ENCODE results near the gene SNAI3.

Gene SNAI3

DNA sequence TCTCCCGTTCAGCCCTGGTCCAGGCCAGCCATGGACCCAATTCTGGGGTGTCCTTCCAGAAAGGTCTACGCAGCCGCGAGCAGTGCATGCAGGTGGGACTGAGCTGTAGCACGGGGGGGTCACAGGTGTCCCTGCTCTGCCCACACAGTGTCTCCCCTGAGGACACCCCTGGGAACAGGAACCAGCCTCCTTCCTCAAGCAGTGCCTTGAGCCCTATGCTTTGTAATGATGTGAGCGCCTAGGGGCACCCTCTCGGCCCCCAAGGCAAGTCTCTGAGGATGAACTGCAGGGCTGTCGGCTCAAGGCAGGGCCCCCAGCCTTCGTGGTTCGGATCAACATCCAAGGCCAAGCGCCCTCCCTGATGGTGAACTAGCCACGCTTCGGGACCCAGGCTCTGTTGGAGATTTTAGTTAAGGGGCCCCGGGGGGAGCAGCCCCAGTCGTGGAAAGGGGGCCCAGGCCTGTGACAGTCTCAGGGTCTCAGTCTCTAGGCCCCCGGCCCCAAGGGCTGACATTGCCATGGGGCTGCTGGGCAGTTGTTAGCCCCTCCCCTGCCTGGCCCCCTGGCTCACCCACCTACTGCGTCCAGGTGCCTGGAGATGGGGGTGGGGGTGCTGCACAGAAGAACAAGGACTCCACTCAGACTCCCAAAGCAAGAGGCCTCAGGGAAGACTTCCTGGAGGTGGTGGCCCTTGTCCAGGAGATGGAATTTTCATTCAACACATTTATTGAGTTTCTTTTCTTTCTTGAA, 45.6 kb downstream of the SNAI3 start:
- TF ChIP-seq, protein P1, sequence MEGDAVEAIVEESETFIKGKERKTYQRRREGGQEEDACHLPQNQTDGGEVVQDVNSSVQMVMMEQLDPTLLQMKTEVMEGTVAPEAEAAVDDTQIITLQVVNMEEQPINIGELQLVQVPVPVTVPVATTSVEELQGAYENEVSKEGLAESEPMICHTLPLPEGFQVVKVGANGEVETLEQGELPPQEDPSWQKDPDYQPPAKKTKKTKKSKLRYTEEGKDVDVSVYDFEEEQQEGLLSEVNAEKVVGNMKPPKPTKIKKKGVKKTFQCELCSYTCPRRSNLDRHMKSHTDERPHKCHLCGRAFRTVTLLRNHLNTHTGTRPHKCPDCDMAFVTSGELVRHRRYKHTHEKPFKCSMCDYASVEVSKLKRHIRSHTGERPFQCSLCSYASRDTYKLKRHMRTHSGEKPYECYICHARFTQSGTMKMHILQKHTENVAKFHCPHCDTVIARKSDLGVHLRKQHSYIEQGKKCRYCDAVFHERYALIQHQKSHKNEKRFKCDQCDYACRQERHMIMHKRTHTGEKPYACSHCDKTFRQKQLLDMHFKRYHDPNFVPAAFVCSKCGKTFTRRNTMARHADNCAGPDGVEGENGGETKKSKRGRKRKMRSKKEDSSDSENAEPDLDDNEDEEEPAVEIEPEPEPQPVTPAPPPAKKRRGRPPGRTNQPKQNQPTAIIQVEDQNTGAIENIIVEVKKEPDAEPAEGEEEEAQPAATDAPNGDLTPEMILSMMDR (IDR thresholded peaks at IDR 0.05; ENCODE audit: borderline replicate concordance, insufficient read depth, low read depth, low read length): no peak
- no peak overlapping the region for H3K4me3 ChIP-seq (ENCODE audit: low read depth, low read length)

DNA sequence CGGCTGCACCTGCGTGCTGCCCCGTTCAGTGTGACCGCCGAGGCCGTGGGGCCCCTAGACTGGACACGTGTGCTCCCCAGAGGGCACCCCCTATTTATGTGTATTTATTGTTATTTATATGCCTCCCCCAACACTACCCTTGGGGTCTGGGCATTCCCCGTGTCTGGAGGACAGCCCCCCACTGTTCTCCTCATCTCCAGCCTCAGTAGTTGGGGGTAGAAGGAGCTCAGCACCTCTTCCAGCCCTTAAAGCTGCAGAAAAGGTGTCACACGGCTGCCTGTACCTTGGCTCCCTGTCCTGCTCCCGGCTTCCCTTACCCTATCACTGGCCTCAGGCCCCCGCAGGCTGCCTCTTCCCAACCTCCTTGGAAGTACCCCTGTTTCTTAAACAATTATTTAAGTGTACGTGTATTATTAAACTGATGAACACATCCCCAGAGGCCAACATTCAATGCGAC, 46.2 kb downstream of the SNAI3 start:
- TF ChIP-seq, protein P1 (IDR thresholded peaks at IDR 0.05; ENCODE audit: borderline replicate concordance, insufficient read depth, low read depth, low read length): no peak

DNA sequence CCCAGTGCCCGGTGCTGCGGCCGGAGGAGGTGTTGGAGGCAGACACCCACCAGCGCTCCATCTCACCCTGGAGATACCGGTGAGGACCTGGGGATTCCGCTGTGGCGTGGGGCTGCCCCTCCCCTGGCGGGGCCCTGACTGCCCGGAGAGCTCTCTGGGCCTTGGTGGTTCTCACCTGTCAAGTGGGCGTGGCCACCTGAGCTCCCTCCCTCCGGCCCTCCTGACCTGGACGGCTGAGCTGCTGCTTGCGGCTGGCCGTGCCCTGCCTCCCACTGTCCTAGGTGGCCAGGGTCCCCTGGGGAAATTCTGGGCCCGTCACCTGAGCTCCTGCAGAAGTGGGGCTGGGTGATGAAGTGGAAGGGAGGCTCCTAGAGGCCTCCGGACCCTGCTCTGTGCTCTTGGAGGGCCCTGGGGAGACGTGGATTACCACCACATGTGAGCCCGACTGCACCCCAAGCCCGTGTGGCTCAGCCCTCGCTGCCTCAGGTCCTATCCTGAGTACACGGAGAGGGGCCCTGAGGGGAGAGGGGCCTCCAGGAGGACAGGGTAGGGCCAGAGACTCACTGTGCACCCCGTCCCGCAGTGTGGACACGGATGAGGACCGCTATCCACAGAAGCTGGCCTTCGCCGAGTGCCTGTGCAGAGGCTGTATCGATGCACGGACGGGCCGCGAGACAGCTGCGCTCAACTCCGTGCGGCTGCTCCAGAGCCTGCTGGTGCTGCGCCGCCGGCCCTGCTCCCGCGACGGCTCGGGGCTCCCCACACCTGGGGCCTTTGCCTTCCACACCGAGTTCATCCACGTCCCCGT, 46.9 kb downstream of the SNAI3 start:
- H3K4me3 ChIP-seq (ENCODE audit: low read depth, low read length): no peak overlapping the region
- TF ChIP-seq, protein P1 (IDR thresholded peaks at IDR 0.05; ENCODE audit: borderline replicate concordance, insufficient read depth, low read depth, low read length): no peak

More for the DNA sequence above, 46.2 kb downstream of the SNAI3 start:
- no peak overlapping the region for H3K4me3 ChIP-seq (ENCODE audit: low read depth, low read length)

DNA sequence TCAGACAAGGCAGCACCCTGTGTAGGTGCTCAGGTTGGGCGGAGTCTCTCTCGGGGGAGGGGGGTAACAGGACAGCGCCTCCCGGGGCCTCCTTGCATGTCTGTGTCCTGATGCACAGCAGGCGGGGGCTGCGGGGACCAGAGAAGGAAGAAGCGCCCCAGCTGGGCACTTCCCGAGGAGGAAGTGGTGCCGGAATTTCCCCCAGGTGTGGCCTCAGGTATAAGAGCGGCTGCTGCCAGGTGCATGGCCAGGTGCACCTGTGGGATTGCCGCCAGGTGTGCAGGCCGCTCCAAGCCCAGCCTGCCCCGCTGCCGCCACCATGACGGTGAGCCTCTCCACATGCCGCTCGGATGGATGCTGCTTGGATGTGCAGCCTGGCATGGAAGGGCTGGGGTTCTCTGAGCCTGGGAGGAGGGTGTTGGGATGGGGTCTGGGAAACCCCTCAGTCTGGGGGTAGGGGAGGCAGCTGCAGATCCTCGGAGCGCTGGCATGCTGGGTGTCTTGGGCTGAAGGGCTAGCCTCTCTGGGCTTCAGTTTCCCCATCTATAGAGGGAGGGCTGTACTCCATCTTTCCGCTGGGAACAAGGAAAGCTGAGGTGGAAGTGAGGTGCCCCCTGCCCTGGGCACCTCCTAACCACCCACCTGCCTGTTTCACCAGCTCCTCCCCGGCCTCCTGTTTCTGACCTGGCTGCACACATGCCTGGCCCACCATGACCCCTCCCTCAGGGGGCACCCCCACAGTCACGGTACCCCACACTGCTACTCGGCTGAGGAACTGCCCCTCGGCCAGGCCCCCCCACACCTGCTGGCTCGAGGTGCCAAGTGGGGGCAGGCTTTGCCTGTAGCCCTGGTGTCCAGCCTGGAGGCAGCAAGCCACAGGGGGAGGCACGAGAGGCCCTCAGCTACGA, 47.7 kb downstream of the SNAI3 start, which contains the start of gene IL17C:
TSS of gene IL17C (plus strand) at position 250 of the 908 bp plus-strand sequence. CDS start at position 320, 70 bp downstream.
- TF ChIP-seq, protein P1 (IDR thresholded peaks at IDR 0.05; ENCODE audit: borderline replicate concordance, insufficient read depth, low read depth, low read length): no peak
- H3K4me3 ChIP-seq (ENCODE audit: low read depth, low read length): no peak within 1 kb of the TSS

DNA sequence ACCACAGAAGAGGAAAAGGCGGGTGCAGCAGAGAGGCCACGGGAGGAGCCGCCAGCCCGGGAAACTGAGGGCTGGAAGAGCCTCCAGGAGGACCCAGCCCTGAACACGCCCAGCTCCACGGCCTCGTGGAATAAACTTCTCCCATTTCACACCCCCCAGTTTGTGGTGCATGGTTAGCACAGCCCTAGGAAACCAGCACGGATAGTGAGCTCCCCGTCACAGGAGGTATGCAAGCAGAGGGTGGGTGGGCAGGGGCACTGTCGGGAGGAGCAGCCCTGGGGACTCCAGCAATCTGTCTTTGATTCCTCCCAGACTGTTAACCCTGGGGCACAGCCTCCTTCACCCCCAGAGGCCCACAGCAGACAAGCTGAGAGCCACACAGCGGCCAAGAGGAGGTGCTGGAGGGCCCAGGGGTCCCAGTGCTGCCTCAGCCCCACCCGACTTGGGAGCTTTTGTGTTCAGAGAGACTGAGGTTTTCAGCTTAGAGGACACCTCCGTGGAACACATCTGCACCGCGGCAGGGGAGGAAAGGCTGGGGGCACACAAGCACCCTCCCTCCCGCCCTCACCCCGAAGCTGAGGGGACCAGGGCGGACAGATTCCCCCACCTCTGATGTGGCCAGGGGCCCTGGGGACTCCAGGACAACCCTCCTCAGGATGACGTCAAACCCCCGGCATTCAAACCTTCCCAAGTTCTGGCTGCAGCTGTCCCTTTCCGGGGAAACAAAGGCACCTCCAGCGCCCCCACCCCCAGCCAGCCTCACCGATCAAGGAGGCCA, 49.6 kb downstream of the SNAI3 start:
- H3K4me3 ChIP-seq (ENCODE audit: low read depth, low read length): no peak overlapping the region
- TF ChIP-seq, protein P1 (IDR thresholded peaks at IDR 0.05; ENCODE audit: borderline replicate concordance, insufficient read depth, low read depth, low read length): no peak
